ENCODE measurements around the gene IL9.

The IL9 gene

GRCh38 chr5:135934939-135935338 lies 39.3 kb upstream of the IL9 start:
- no peak overlapping the region for H3K4me3 ChIP-seq (ENCODE audit: control insufficient read depth, low read depth, low read length)
- no peak for DNase-seq (ENCODE audit: low read depth)
- TF ChIP-seq CTCF (conservative IDR thresholded peaks at IDR 0.05; ENCODE audit: control insufficient read depth, insufficient read depth, low read depth, low read length), result no peak

GRCh38 chr5:135930949-135931295 lies 35.3 kb upstream of the IL9 start:
- DNase-seq (ENCODE audit: low read depth), result no peak
- no peak for TF ChIP-seq CTCF (conservative IDR thresholded peaks at IDR 0.05; ENCODE audit: control insufficient read depth, insufficient read depth, low read depth, low read length)
- H3K4me3 ChIP-seq (ENCODE audit: control insufficient read depth, low read depth, low read length), result no peak overlapping the region

GRCh38 chr5:135930029-135930948 lies 34.6 kb upstream of the IL9 start:
- TF ChIP-seq CTCF (conservative IDR thresholded peaks at IDR 0.05; ENCODE audit: control insufficient read depth, insufficient read depth, low read depth, low read length), result no peak
- no peak for DNase-seq (ENCODE audit: low read depth)
- H3K4me3 ChIP-seq (ENCODE audit: control insufficient read depth, low read depth, low read length), result no peak overlapping the region

GRCh38 chr5:135921388-135921787 lies 25.7 kb upstream of the IL9 start:
- TF ChIP-seq CTCF (conservative IDR thresholded peaks at IDR 0.05; ENCODE audit: control insufficient read depth, insufficient read depth, low read depth, low read length), result no peak
- H3K4me3 ChIP-seq (ENCODE audit: control insufficient read depth, low read depth, low read length), result no peak overlapping the region
- peak; percentile 61 for DNase-seq (ENCODE audit: low read depth)

- H3K4me3 ChIP-seq (ENCODE audit: control insufficient read depth, low read depth, low read length), result no peak overlapping the region
- TF ChIP-seq CTCF (conservative IDR thresholded peaks at IDR 0.05; ENCODE audit: control insufficient read depth, insufficient read depth, low read depth, low read length), result no peak
- no peak for DNase-seq (ENCODE audit: low read depth)
Observed at GRCh38 chr5:135920199-135920598, 24.6 kb upstream of the IL9 start.

- no peak for DNase-seq (ENCODE audit: low read depth)
- H3K4me3 ChIP-seq (ENCODE audit: control insufficient read depth, low read depth, low read length), result no peak overlapping the region
- TF ChIP-seq CTCF (conservative IDR thresholded peaks at IDR 0.05; ENCODE audit: control insufficient read depth, insufficient read depth, low read depth, low read length), result no peak
Observed at GRCh38 chr5:135916638-135917263, 21.1 kb upstream of the IL9 start.
